Adrenal gland (tissue), 12 donors: Measurements from ENCODE around the gene SCN1B. TPM values are rescaled to one million over a fixed set of nuclear protein-coding genes. Genes with fewer than 3 reads are reported as not detected.

ENCODE experiments used
- DNase-seq, 7 donors: peaks; one replicate each; pipeline ENCODE4 v3.0.0-alpha.2; 2019 to 2020
- H3K27ac ChIP-seq, 5 donors: fragments of 200-600 bp; sonication (generic) in 4 of 5; 1 replicate in 3 of 5; 2 replicates in 2 of 5; pipeline versions ENCODE4 v1.5.1 to v1.8.0; 2016 to 2020; ENCODE audit warnings: mild to moderate bottlenecking in 1 of 5
- H3K27me3 ChIP-seq: fragments of 200-600 bp; 2 replicates; pipeline ENCODE4 v1.8.0; 2021
- H3K36me3 ChIP-seq, 2 donors: fragments of 200-600 bp; replicated peaks in 1 of 2; 1 replicate in 1 of 2; 2 replicates in 1 of 2; pipeline versions ENCODE4 v1.5.1 to v1.8.0; 2018 to 2022
- H3K4me1 ChIP-seq, 2 donors: fragments of 200-600 bp; replicated peaks in 1 of 2; 1 replicate in 1 of 2; 2 replicates in 1 of 2; pipeline versions ENCODE4 v1.5.1 to v1.8.0; 2018 to 2021
- H3K4me3 ChIP-seq, 4 donors: fragments of 200-600 bp; sonication (generic) in 3 of 4; one replicate each; pipeline ENCODE4 v1.5.1; 2016 to 2018
- H3K9me3 ChIP-seq, 3 donors: fragments of 200-600 bp; sonication (generic) in 1 of 3; replicated peaks in 1 of 3; 1 replicate in 2 of 3; 2 replicates in 1 of 3; pipeline versions ENCODE4 v1.5.1 to v1.8.0; 2016 to 2021
- CTCF ChIP-seq, 6 experiments: fragments of 450-650 bp in 4 of 6; fragments of 200-600 bp in 2 of 6; sonication (generic) in 1 of 6; IDR thresholded peaks; 1 replicate in 5 of 6; 2 replicates in 1 of 6; pipeline versions ENCODE4 v1.5.1 to v1.8.0; 2016 to 2021; ENCODE audit warnings: antibody characterized with exemption in 6 of 6, mild to moderate bottlenecking in 2 of 6, moderate library complexity in 1 of 6
- POLR2A ChIP-seq, 2 donors: fragments of 450-650 bp; IDR thresholded peaks; one replicate each; pipeline ENCODE4 v1.6.1; 2017; ENCODE audit warnings: antibody characterized with exemption in 2 of 2, mild to moderate bottlenecking in 2 of 2, moderate library complexity in 1 of 2
- WGBS, 4 donors: extraction: QIAGEN DNeasy Blood & Tissue Kit in 2 of 4; methylation state at CpG; one replicate each; pipeline versions ENCODE4 v1.1.5 to v1.1.7; 2013 to 2017; 5-methylcytosine and 5-hydroxymethylcytosine counted together
- intact Hi-C, 2 donors: fragments of 100-400 bp; cut with DNase I; formaldehyde crosslinking; loops; one replicate each; pipeline versions ENCODE4 v1.14.1 to v1.15.0; 2022 to 2023
- polyA plus RNA-seq, 3 donors: library from polyadenylated mRNA; stranded (reverse); fragments of 200-250 nt in 2 of 3; fragments of 350-450 nt in 1 of 3; fragmentation: Illumina TruSeq in 1 of 3; extraction: RNeasy Lipid Tissue Mini Kit (QIAGEN cat#74804) in 1 of 3; gene quantifications; one replicate each; pipeline ENCODE4 v1.2.3, GENCODE V29; 2013 to 2014
- total RNA-seq, 9 donors: library from RNA; depleted of rRNA in 4 of 9; stranded (reverse); fragments of >200 nt in 4 of 9; fragments of 120-200 nt in 1 of 9; fragmentation: NEBNext Ultra II Directional in 1 of 9; extraction: Animal tissue kit (Norgen Biotek cat#: 25700) in 1 of 9; gene quantifications; one replicate each; pipeline versions ENCODE4 v1.1.0 to v1.2.4, GENCODE V29; 2013 to 2023
- donor health status: healthy with polysubstance abuse.
- donor health status: Bipolar disorder and iron deficiency.
- donor health status: DM: yes; HTN: yes; CAD: no.
- donor health status: DM: no; HTN: no; CAD: no.
- donor health status: DM: no; HTN: no; CAD: no.
- donor health status: DM: yes; HTN: yes; CAD: no.

Gene SCN1B
- total and polyA plus RNA-seq, 12 donors = 0.83 to 34.5 (median 13.8) TPM

GRCh38 chr19:35056513-35057063, 26.3 kb downstream of the SCN1B start:
- Histone ChIP-seq H3K27ac (no peak overlapping the region), H3K9me3 (no peaks in the 10 kb centered on the region), H3K36me3 (no peaks in the 10 kb centered on the region), H3K27me3 (peaks cover 3% of the 10 kb centered on the region), H3K4me3 (no peak overlapping the region), H3K4me1 (no peaks in the 10 kb centered on the region)
- WGBS, 4 donors = 60 to 79% (median 69%) methylated on average over 6 of the region's 6 CpGs
- intact Hi-C loops = no loop called here
- no peak for DNase-seq
- TF ChIP-seq CTCF (IDR thresholded peaks at IDR 0.05) (no peak), POLR2A (IDR thresholded peaks at IDR 0.05) (no peak)

DNA sequence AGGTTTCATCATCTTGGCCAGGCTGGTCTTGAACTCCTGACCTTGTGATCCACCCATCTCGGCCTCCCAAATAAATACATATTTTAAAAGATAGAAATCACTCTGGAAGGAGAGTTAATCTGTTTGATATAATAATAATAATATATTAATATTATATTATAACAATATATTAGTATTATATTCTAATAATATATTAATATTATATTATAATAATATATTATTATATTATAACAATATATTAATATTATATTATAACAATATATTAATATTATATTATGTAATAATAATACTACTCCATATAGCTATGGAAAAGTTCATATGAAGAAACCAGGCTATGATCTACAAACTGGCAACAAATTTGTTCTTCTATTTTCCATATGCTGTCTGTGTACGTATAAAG, 28.1 kb downstream of the SCN1B start:
- no peak overlapping the region for H3K27ac ChIP-seq
- TF ChIP-seq CTCF (IDR thresholded peaks at IDR 0.05) (no peak), POLR2A (IDR thresholded peaks at IDR 0.05) (no peak)
- no peak overlapping the region for H3K4me3 ChIP-seq
- DNase-seq = no peak
- H3K4me1 ChIP-seq = no peaks in the 10 kb centered on the region
- 66 to 74% (median 73%) methylated on average over 2 of the region's 2 CpGs for whole genome bisulfite sequencing, 4 donors
- H3K36me3 ChIP-seq = no peaks in the 10 kb centered on the region
- H3K9me3 ChIP-seq = no peaks in the 10 kb centered on the region
- peaks cover 3% of the 10 kb centered on the region for H3K27me3 ChIP-seq
- intact Hi-C loops = no loop called here

DNA sequence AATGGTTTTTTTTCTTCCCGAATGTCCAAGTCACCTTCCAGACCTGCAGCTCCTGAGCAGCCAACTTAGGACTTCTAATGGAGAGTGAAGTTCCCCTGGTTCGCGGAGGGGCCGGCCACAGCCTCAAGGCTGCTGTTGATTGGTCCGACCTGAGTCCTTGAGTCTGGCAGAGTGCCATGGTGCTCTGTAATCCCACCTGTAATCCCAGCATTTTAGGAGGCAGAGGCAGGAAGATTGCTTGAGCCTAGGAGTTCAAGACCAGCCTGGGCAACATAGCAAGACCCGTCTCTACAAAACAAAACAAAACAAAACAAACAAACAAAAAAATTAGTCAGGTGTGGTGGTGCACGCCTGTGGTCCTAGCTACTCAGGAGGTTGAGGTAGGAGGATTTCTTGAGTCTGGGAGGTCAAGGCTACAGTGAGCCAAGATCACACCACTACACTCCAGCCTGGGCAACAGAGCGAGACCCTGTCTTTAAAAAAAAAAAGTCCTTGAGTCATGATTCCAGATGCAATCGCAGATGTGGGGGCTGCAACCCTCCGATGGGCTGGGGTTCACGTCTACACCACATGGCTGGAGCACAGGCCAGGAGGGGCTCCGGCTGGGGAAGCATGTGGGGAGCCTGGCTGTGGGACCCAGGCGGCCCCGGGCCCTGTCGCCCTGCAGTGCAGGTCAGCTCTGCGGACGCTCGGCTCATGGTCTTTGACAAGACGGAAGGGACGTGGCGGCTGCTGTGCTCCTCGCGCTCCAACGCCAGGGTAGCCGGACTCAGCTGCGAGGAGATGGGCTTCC, 28.9 kb downstream of the SCN1B start:
- TF ChIP-seq POLR2A (IDR thresholded peaks at IDR 0.05) = no peak
- no peak for TF ChIP-seq CTCF (IDR thresholded peaks at IDR 0.05)

DNA sequence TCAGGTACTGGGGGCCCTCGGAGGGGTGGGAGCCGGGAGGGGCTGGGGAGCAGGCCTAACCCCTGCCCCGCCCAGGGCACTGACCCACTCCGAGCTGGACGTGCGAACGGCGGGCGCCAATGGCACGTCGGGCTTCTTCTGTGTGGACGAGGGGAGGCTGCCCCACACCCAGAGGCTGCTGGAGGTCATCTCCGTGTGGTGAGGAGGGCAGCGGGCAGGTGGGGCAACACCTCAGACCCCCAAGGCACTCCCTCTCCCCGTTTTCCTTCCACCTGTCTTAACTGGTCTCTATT, 29.5 kb downstream of the SCN1B start:
- no peak for DNase-seq
- H3K9me3 ChIP-seq = no peaks in the 10 kb centered on the region
- TF ChIP-seq POLR2A (IDR thresholded peaks at IDR 0.05) = no peak
- no peak for TF ChIP-seq CTCF (IDR thresholded peaks at IDR 0.05)
- 52 to 87% (median 73%) methylated on average over 3 to 15 of the region's 15 CpGs for WGBS, 4 donors
- no peak overlapping the region for H3K27ac ChIP-seq
- intact Hi-C loops = loop anchor here in 1 of 2 donors (10.0 kb wide), 1 partner anchor 75 kb away; the partner anchor contains the start of genes FXYD1 and LGI4
- H3K4me1 ChIP-seq = no peaks in the 10 kb centered on the region
- H3K27me3 ChIP-seq = peaks cover 3% of the 10 kb centered on the region
- H3K36me3 ChIP-seq = no peaks in the 10 kb centered on the region
- no peak overlapping the region for H3K4me3 ChIP-seq

More for the DNA sequence above, 28.9 kb downstream of the SCN1B start:
- intact Hi-C loops = no loop called here
- no peak overlapping the region for H3K27ac ChIP-seq
- H3K36me3 ChIP-seq = no peaks in the 10 kb centered on the region
- WGBS, 4 donors = 82 to 90% (median 85%) methylated on average over 9 to 26 of the region's 26 CpGs
- peaks cover 3% of the 10 kb centered on the region for H3K27me3 ChIP-seq
- H3K9me3 ChIP-seq = no peaks in the 10 kb centered on the region
- no peak overlapping the region for H3K4me3 ChIP-seq
- DNase-seq = no peak
- no peaks in the 10 kb centered on the region for H3K4me1 ChIP-seq
